Panc1 (cell line): ENCODE data around the gene SAPCD1.
"Not testable (repeated sequence)": the region's sequence is repeated elsewhere in the genome, so short reads cannot be mapped to it uniquely, and the experiment has no call there.

Experiments used
- POLR2AphosphoS5 ChIP-seq: IDR thresholded peaks from 2 replicates; pipeline ENCODE4 v1.6.1; 2012; ENCODE audit warnings: mild to moderate bottlenecking, low read depth, low read length, moderate library complexity
- TF ChIP-seq, protein P1 (sequence below): fragments of 450-650 bp; IDR thresholded peaks from 2 replicates; pipeline ENCODE4 v1.5.1; 2017; ENCODE audit warnings: mild to moderate bottlenecking

DNA sequence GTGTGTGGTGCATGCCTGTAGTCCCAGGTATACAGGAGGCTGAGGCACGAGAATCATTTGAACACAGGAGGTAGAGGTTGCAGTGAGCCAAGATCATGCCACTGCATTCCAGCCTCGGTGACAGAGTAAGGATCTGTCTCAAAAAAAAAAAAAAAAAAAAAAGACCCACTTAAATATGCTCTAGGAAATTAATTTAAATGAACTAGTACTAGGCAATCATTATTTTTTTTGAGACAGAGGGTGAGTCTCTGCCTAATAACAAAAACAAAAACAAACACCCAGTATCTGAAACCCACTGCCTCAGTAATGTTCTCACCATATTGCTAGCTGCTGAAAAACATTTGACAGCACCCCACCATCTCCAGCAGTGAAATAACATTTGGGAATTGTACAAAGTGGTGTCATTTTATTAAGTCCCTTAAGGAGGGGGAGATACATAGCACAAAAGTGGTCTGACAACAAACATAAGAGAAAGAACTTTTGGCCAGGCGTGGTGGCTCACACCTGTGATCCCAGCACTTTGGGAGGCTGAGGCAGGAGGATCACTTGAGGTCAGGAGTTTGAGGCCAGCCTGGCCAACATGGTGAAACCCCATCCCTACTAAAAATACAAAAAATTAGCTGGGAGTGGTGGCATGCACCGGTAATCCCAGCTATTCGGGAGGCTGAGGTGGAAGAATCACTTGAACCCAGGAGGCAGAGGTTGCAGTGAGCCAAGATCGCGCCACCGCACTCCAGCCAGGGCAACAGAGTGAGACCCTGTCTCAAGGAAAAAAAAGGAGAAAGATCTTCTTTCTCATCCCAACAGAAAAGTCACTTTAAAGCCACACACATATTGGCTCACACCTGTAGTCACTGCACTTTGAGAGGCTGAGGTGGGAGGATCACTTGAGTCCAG is 38.8 kb downstream of the SAPCD1 start:
- TF ChIP-seq, protein P1, sequence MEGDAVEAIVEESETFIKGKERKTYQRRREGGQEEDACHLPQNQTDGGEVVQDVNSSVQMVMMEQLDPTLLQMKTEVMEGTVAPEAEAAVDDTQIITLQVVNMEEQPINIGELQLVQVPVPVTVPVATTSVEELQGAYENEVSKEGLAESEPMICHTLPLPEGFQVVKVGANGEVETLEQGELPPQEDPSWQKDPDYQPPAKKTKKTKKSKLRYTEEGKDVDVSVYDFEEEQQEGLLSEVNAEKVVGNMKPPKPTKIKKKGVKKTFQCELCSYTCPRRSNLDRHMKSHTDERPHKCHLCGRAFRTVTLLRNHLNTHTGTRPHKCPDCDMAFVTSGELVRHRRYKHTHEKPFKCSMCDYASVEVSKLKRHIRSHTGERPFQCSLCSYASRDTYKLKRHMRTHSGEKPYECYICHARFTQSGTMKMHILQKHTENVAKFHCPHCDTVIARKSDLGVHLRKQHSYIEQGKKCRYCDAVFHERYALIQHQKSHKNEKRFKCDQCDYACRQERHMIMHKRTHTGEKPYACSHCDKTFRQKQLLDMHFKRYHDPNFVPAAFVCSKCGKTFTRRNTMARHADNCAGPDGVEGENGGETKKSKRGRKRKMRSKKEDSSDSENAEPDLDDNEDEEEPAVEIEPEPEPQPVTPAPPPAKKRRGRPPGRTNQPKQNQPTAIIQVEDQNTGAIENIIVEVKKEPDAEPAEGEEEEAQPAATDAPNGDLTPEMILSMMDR: not testable (repeated sequence)
- TF ChIP-seq POLR2AphosphoS5: not testable (repeated sequence)
